ENCODE measurements around the gene GPR146. TPM values are rescaled to one million over a fixed set of nuclear protein-coding genes. Genes with fewer than 3 reads are reported as not detected.

Gene GPR146
- total and polyA plus RNA-seq, 2 of the 13 experiments (the other 11 are each of a cell fraction or from before 2014, with no cell fraction given), result 2.0 to 15.9 TPM

DNA sequence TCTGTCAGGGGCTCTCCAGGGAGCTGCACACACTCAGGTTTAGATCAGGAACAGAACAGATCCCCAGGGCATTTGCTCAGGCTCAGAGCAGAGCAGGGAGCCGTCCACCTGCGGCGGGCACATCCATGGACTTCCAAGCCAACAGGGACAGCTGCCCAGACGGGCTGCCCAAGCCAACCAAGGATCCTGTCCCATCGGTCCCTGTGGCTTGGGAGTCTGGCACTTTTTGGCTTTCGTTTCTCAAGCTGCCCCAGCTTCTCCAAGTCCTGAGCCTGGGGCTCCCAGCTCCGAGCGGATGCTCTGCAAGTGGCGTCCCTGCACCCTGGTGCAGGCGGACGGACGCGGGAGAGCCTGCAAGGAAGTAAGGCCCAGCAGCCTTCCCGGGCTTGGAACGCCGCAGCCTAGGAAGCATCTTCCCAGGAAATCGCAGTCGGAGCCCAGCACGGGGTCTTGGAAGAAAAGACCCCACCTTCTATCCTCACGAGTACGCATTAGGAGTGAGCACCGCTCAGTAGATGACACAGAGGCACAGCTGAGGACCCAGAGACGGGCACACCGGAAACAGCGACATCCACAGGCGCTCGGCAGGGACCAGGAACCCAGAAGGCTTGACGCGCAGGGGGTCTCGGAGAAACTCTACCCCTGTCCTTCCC is 6.0 kb downstream of the GPR146 start:
- Histone ChIP-seq H3K4me2 (ENCODE audit: low read depth, low read length) (no peak overlapping the region), H3K4me3 (replicated peaks in 1 of 3; ENCODE audit: insufficient read depth in 1 of 3, low read depth in 2 of 3, low read length in 3 of 3) (no peak overlapping the region), H4K20me1 (ENCODE audit: insufficient read depth, low read length) (no peaks in the 10 kb centered on the region), H3K4me1 (ENCODE audit: insufficient read depth, low read length) (peaks cover 43% of the 10 kb centered on the region), H3K9ac (ENCODE audit: insufficient read depth, low read depth, low read length) (no peak overlapping the region), H3K27me3 (ENCODE audit: control insufficient read depth in 1 of 2, insufficient read depth in 2 of 2, low read length in 2 of 2) (no peaks in the 10 kb centered on the region), H3K27ac (ENCODE audit: extremely low read length, insufficient read depth, low read length) (no peak overlapping the region), H3K79me2 (ENCODE audit: insufficient read depth, low read length) (peaks cover 22% of the 10 kb centered on the region), H2AFZ (ENCODE audit: low read length) (no peak overlapping the region), H3K9me3 (ENCODE audit: low read length) (no peaks in the 10 kb centered on the region), H3K36me3 (replicated peaks in 1 of 2; ENCODE audit: control insufficient read depth in 1 of 2, insufficient read depth in 2 of 2, low read length in 2 of 2) (peaks cover 0 to 1% of the 10 kb centered on the region in 2 experiments; a peak in 2 of 5 replicates)
- CTCF ChIA-PET (ENCODE audit: low intra/inter-chr PET ratio, low total read pairs), result no interaction called here
- WGBS (ENCODE audit: low lambda C conversion rate), result 96% methylated on average over 21 of the region's 30 CpGs
- POLR2A ChIA-PET, result interaction anchor here (1.1 kb wide), 1 partner anchor 57 kb away, joined by 3 read pairs; no protein-coding TSS in a partner anchor
- BruUV-seq (replicated peaks), result no TSS peak
- ATAC-seq (no peak), DNase-seq (ENCODE audit: low spot score) (no peak), FAIRE-seq (no peak)
- TF ChIP-seq MYC (CRISPR knock-in tag; IDR thresholded peaks at IDR 0.05; ENCODE audit: borderline replicate concordance), result no peak
- TF ChIP-seq, protein P1, sequence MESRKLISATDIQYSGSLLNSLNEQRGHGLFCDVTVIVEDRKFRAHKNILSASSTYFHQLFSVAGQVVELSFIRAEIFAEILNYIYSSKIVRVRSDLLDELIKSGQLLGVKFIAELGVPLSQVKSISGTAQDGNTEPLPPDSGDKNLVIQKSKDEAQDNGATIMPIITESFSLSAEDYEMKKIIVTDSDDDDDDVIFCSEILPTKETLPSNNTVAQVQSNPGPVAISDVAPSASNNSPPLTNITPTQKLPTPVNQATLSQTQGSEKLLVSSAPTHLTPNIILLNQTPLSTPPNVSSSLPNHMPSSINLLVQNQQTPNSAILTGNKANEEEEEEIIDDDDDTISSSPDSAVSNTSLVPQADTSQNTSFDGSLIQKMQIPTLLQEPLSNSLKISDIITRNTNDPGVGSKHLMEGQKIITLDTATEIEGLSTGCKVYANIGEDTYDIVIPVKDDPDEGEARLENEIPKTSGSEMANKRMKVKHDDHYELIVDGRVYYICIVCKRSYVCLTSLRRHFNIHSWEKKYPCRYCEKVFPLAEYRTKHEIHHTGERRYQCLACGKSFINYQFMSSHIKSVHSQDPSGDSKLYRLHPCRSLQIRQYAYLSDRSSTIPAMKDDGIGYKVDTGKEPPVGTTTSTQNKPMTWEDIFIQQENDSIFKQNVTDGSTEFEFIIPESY (CRISPR knock-in tag; IDR thresholded peaks at IDR 0.05), result peak; percentile 55
- intact Hi-C loops (cut with micrococcal nuclease; ENCODE audit: unreplicated experiment), result no loop called here
- in situ Hi-C loops (cut with HindIII; ENCODE audit: extremely low pct_ligation_motif_present, low pct_unique_long_range_greater_than_20kb), result no loop called here

DNA sequence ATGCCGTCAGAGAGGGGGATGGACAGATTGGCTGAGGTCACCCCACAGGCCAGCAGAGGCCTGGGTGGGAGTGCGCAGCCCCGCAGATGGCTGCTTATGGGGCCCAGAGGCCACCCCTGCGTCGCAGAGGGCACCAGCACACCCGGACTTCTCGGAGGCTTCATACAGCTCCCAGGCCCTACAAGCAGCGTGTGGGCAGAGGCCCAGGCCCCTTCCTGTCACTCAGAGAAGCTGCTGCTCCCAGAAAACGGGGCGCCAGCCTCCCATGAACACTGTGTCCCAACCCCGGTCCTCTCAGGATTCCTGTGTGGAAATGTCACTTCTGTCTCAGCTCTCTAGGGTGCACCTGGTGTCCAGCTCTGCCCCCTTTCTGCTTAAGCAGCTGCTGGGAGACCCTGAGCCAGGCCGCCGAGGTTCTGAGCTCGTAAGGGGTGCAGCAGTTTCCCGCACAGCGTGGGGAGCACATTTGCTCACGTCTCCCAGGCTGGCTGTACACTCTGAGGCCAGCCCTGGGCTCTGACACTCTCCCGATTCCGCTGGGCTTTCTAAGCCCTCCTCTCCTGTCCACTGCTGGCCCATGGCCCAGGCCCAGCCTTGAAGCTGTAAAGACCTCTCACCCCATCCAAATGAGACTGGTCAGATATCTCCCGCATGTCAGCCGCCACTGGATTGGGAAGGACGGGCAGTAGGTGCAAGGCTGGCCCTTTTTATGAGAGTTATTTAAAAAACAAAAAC is 6.8 kb downstream of the GPR146 start:
- peaks cover 0 to 1% of the 10 kb centered on the region in 2 experiments; a peak in 2 of 5 replicates for H3K36me3 ChIP-seq (replicated peaks in 1 of 2; ENCODE audit: control insufficient read depth in 1 of 2, insufficient read depth in 2 of 2, low read length in 2 of 2)
- peaks cover 16% of the 10 kb centered on the region for H3K79me2 ChIP-seq (ENCODE audit: insufficient read depth, low read length)
- H3K4me3 ChIP-seq (replicated peaks in 1 of 3; ENCODE audit: insufficient read depth in 1 of 3, low read depth in 2 of 3, low read length in 3 of 3), result no peak overlapping the region
- no TSS peak for BruUV-seq (replicated peaks)
- ATAC-seq, result no peak
- TF ChIP-seq, protein P2, sequence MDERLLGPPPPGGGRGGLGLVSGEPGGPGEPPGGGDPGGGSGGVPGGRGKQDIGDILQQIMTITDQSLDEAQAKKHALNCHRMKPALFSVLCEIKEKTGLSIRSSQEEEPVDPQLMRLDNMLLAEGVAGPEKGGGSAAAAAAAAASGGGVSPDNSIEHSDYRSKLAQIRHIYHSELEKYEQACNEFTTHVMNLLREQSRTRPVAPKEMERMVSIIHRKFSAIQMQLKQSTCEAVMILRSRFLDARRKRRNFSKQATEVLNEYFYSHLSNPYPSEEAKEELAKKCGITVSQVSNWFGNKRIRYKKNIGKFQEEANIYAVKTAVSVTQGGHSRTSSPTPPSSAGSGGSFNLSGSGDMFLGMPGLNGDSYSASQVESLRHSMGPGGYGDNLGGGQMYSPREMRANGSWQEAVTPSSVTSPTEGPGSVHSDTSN (CRISPR knock-in tag; IDR thresholded peaks at IDR 0.05), result no peak
- TF ChIP-seq ZNF781 (CRISPR knock-in tag; IDR thresholded peaks at IDR 0.05; ENCODE audit: borderline replicate concordance, not compliant biosample characterization) (no peak), ZNF777 (CRISPR knock-in tag; IDR thresholded peaks at IDR 0.05) (no peak), ZNF354B (CRISPR knock-in tag; IDR thresholded peaks at IDR 0.05) (no peak)
- H3K4me2 ChIP-seq (ENCODE audit: low read depth, low read length), result no peak overlapping the region
- no peak for DNase-seq (ENCODE audit: low spot score)
- in situ Hi-C loops (cut with HindIII; ENCODE audit: extremely low pct_ligation_motif_present, low pct_unique_long_range_greater_than_20kb) (no loop called here), intact Hi-C loops (cut with micrococcal nuclease; ENCODE audit: unreplicated experiment) (no loop called here)
- no peaks in the 10 kb centered on the region for H4K20me1 ChIP-seq (ENCODE audit: insufficient read depth, low read length)
- H3K4me1 ChIP-seq (ENCODE audit: insufficient read depth, low read length), result peaks cover 36% of the 10 kb centered on the region
- no peak overlapping the region for H3K27ac ChIP-seq (ENCODE audit: extremely low read length, insufficient read depth, low read length)
- WGBS (ENCODE audit: low lambda C conversion rate), result 94% methylated on average over 12 of the region's 22 CpGs
- CTCF ChIA-PET (ENCODE audit: low intra/inter-chr PET ratio, low total read pairs), result no interaction called here
- H2AFZ ChIP-seq (ENCODE audit: low read length), result no peak overlapping the region
- no peaks in the 10 kb centered on the region for H3K27me3 ChIP-seq (ENCODE audit: control insufficient read depth in 1 of 2, insufficient read depth in 2 of 2, low read length in 2 of 2)
- POLR2A ChIA-PET, result interaction anchor here (1.1 kb wide), 1 partner anchor 58 kb away, joined by 3 read pairs; no protein-coding TSS in a partner anchor
- H3K9ac ChIP-seq (ENCODE audit: insufficient read depth, low read depth, low read length), result no peak overlapping the region
- no peak for FAIRE-seq
- no peaks in the 10 kb centered on the region for H3K9me3 ChIP-seq (ENCODE audit: low read length)

All from HepG2 (cell line).